Hematopoietic multipotent progenitor cell (in vitro differentiated cells): Measurements from ENCODE around the gene GOLGA1. TPM values are rescaled to one million over a fixed set of nuclear protein-coding genes. Genes with fewer than 3 reads are reported as not detected.
"Not testable (repeated sequence)": the region's sequence is repeated elsewhere in the genome, so short reads cannot be mapped to it uniquely, and the experiment has no call there.

Experiments
- DNase-seq, 3 donors: peaks; one replicate each; pipeline ENCODE4 v3.0.0-alpha.2; 2011 to 2015; ENCODE audit warnings: low read depth in 2 of 3, low spot score in 2 of 3
- small RNA-seq: library from RNA; depleted of rRNA; stranded (forward); fragments of <200 nt; gene quantifications from one replicate; pipeline ENCODE3, GENCODE V24; 2012
- total RNA-seq: library from RNA; depleted of rRNA; stranded (reverse); fragments of >200 nt; gene quantifications from one replicate; pipeline ENCODE4 v1.2.3, GENCODE V29; 2012

The GOLGA1 gene
- total RNA-seq, 1 donor: 7.5 TPM

- DNase-seq: no peak
Measured at GRCh38 chr9:124841075-124841821, 99.6 kb downstream of the GOLGA1 start.

DNA sequence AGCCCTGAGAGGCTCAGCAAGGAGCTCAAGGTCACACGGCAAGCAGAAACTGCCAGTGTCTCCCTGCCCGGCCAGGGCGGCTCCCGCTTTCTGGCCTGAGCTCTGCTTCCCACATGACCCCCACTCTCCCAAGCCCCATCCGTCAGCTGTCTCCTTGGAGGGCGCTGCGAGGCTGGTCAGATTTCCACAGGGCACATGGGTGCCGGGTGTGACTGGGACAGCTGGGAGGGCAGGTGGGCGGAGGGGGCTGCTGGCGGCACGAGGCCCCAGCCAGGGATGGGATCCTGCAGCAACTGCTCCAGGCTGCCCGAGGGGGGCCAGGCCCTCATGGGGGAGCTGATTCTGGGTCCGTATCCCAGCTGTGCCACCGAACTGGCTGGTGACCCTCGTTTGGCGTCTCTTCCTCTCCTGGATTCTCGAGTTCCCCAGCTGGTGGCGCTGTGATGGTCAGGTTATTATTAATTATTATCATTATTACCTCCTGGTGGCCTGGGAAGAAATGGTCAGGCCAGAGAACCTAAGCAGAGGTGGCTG, 100.5 kb downstream of the GOLGA1 start:
- no peak for DNase-seq

DNA sequence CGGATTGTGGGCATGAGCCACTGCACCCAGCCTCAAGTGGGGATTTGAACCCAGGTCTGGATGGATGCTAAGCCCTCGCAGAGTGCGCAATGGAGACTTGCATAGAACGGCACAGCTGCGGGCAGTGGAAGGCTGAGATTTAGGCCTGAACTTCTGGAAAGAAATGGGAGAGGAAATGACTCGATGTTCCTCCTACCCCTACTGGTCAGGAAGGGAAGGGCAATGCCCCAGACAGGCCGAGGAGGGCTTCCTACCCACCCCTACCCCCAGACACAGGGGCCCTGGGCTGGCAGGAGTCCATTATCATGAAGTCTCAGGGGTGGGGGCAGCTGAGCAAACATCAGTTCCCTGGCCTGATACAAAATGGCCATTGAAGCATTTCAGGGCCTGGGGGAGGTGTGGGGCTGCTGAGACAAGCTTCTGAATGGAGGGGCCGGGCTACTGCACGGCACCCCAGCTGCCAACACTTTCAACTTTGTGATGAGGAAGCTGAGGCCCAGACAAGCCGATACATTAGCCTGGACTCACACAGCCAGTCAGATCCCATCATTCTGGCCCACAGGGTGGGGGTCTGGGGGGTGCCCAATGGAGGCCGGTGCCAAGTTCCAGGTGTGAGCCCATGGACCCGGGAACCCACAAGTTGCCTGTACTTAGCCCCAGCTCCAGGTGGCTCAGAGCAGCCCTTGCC, 101.1 kb downstream of the GOLGA1 start:
- peak in 1 of 3 donors; percentile 45 for DNase-seq

DNA sequence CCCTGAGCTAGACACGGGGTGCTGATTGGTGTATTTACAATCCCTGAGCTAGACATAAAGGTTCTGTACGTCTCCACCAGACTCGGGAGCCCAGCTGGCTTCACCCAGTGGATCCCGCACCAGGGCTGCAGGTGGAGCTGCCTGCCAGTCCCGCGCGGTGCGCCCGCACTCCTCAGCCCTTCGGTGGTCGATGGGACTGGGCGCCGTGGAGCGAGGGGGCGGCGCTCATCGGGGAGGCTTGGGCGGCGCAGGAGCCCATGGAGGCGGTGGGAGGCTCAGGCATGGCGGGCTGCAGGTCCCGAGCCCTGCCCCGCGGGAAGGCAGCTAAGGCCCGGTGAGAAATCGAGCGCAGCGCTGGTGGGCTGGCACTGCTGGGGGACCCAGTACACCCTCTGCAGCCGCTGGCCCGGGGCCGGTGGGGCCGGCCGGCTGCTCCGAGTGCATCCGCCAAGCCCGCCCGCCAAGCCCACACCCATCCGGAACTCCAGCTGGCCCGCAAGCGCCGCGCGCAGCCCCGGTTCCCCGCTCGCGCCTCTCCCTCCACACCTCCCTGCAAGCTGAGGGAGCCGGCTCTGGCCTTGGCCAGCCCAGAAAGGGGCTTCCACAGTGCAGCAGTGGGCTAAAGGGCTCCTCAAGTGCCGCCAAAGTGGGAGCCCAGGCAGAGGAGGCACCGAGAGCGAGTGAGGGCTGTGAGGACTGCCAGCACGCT, 102.2 kb downstream of the GOLGA1 start:
- DNase-seq: not testable (repeated sequence)

DNA sequence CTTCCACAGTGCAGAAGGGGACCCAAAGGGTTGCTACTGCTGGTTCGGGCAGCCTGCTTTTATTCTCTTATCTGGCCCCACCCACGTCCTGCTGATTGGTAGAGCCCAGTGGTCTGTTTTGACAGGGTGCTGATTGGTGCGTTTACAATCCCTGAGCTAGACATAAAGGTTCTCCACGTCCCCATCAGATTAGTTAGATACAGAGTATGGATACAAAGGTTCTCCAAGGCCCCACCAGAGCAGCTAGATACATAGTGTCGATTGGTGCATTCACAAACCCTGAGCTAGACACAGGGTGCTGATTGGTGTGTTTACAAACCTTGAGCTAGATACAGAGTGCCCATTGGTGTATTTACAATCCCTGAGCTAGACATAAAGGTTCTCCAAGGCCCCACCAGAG, 102.8 kb downstream of the GOLGA1 start:
- DNase-seq: not testable (repeated sequence)

DNA sequence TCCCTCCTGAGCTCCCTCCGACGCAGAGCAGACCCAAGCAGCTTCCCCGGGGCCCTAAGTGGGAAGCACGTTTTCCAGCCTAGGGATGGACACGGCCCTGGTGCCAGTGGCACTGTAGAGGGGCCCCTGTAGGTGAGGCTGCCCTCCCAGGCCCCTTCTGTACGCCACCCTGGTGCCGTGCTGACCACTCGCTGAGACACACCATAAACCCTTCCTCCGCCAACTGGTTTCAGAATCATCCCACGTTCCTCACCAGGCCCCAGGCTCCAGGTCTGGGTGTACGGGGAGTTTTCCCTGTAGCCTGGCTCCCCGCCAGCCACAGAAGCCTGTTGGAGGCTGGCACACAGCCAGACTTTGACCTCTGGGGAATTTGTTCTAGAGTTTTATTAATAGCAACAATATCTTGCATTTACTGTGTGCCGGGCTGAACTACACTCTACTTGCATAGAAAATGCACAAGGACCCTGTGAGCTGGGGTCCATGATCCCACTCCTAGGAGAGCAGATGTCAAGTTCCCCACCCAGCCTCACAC, 105.8 kb downstream of the GOLGA1 start:
- no peak for DNase-seq

DNA sequence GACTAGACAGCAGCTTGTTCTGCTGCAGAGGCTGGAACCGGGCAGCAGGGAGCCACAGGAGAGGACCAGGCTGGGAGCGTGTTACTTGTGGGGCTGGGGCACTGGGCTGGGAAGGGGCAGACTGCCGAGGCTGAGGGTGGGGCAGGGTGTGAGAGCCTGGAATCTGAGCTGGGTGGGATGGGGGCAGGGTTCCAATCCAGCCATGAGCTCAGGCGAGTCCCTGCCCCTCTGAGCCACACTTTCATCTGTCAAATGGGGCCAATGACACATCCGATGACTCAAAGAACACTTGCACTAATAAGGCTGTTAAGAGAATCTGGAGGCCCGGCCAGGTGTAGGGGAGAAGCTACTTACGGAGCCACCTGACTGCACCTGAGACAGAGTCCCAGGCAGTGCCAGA, 106.3 kb downstream of the GOLGA1 start:
- no peak for DNase-seq

DNA sequence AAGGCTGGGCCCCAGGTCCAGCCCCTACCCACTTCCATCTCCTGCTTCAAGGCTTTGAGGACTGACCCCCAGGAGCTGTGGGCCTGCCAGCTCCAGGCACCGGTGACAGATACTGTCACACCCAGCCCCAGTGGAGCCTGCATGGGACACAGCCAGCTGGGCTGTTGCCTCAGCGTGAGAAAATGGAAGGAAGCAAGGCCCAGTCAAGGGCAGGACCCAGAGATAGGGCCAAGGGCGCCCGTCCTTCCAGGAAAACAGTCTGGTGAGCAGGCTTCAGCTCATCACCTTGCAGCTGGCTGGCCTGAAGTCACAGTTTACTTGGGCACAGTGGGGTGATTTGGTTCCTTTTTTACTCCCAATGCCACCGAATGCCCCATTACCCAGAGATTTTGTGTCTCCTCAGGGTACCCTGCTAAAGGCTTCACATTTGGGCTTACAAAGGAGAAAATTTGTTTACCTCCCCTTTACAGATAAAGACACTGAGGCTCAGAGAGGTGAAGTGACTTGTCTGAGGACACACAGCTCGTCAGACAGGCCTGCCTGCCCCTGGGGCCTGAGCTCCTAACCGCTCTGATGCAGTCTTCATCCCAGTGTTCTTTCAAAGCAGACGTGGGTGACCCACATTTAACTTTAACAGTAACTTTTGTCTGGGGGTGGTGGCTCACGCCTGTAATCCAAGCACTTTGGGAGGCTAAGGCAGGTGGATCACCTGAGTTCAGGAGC, 109.1 kb downstream of the GOLGA1 start:
- DNase-seq: no peak

- DNase-seq: no peak
Measured at GRCh38 chr9:124830593-124830992, 110.3 kb downstream of the GOLGA1 start.

DNA sequence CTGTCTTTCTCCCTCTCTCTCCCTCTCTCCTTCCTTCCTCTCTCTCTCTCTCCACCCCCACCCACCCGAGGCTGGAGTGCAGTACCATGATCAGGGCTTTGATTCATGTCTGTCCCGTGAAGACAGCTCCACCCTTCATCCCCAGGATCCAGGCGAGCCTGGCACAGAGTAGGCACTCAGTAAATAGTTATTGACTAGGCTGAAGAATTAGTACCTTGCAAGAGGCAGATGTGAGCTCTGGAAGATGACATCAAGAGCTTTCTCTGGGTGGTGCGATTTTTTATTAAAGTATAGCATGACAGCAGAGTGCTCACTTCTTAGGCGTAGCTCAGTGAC, 111.6 kb downstream of the GOLGA1 start:
- DNase-seq: no peak

GRCh38 chr9:124828489-124829333, 112.2 kb downstream of the GOLGA1 start:
- no peak for DNase-seq

Small RNAs within 50 kb of the gene (small RNA-seq; reads per million reads assigned to genes)
- gene RNU4-82P: not detected

Other genes starting within 250 kb of the GOLGA1 start
- gene NR6A1, start 169.8 kb downstream of the GOLGA1 start, total RNA-seq: 9.4 TPM
- gene OLFML2A, start 163.9 kb downstream of the GOLGA1 start, total RNA-seq: 1.9 TPM
- not detected for gene WDR38, start 87.6 kb downstream of the GOLGA1 start, total RNA-seq
- 1,783 TPM for gene RPL35, start 79.1 kb downstream of the GOLGA1 start, total RNA-seq
- gene ARPC5L, start 79.0 kb downstream of the GOLGA1 start, total RNA-seq: 13.5 TPM
- gene SCAI, start 202.4 kb upstream of the GOLGA1 start, total RNA-seq: 25.6 TPM
- gene PPP6C, start 248.7 kb upstream of the GOLGA1 start, total RNA-seq: 16.4 TPM